ENCODE measurements around the gene NSL1.

- TF ChIP-seq, protein P1, sequence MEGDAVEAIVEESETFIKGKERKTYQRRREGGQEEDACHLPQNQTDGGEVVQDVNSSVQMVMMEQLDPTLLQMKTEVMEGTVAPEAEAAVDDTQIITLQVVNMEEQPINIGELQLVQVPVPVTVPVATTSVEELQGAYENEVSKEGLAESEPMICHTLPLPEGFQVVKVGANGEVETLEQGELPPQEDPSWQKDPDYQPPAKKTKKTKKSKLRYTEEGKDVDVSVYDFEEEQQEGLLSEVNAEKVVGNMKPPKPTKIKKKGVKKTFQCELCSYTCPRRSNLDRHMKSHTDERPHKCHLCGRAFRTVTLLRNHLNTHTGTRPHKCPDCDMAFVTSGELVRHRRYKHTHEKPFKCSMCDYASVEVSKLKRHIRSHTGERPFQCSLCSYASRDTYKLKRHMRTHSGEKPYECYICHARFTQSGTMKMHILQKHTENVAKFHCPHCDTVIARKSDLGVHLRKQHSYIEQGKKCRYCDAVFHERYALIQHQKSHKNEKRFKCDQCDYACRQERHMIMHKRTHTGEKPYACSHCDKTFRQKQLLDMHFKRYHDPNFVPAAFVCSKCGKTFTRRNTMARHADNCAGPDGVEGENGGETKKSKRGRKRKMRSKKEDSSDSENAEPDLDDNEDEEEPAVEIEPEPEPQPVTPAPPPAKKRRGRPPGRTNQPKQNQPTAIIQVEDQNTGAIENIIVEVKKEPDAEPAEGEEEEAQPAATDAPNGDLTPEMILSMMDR (IDR thresholded peaks at IDR 0.05): no peak
- TF ChIP-seq EZH2 (IDR thresholded peaks at IDR 0.05): no peak
- no peak for TF ChIP-seq EZH2phosphoT487 (IDR thresholded peaks at IDR 0.05)
These were observed 63.0 kb downstream of the NSL1 start for GRCh38 chr1:212728606-212729005.
